GM19463 (cell line): ENCODE measurements around the gene TNMD.
A peak's percentile ranks its signal among the peaks of the same experiment; 100 is the strongest.

ENCODE experiments used
- ATAC-seq: cut with Tn5 transposase; IDR thresholded peaks from one replicate; pipeline ENCODE4 v1.9.1; 2021; ENCODE audit warnings: mild to moderate bottlenecking, moderate library complexity; ENCODE audit not compliant: unreplicated experiment

TNMD gene

GRCh38 chrX:100643956-100644860 is 59.5 kb downstream of the TNMD start, which contains the start of gene SRPX2:
Gene SRPX2, plus strand, starts transcription at chrX:100644199. Its CDS starts 2,124 bp downstream, at chrX:100646323.
- peak; percentile 81 for ATAC-seq

- ATAC-seq: no peak
Observed at GRCh38 chrX:100645106-100645505, 60.4 kb downstream of the TNMD start.

GRCh38 chrX:100647095-100647494 is 62.4 kb downstream of the TNMD start:
- no peak for ATAC-seq

- ATAC-seq: no peak
Observed at GRCh38 chrX:100647739-100648138, 63.0 kb downstream of the TNMD start.

- ATAC-seq: no peak
Observed at GRCh38 chrX:100648458-100649417, 64.0 kb downstream of the TNMD start.
